Stimulated activated CD4-positive, alpha-beta T cell treated with anti-CD3 and anti-CD28 coated beads, TNF-alpha, amount 100 ng/mL, for 48 hours (primary cell): ENCODE results near the gene MAP1S.

Experiments used
- DNase-seq, 3 donors: peaks; one replicate each; pipeline ENCODE4 v3.0.0-alpha.2; 2020; ENCODE audit warnings: low read depth in 3 of 3

MAP1S gene

GRCh38 chr19:17718947-17719711 lies at the start of gene MAP1S:
MAP1S (plus strand) TSS chr19:17719480; CDS start chr19:17719503, 23 bp downstream.
- peak in 2 of 3 donors; percentile 39 to 68 for DNase-seq

DNA sequence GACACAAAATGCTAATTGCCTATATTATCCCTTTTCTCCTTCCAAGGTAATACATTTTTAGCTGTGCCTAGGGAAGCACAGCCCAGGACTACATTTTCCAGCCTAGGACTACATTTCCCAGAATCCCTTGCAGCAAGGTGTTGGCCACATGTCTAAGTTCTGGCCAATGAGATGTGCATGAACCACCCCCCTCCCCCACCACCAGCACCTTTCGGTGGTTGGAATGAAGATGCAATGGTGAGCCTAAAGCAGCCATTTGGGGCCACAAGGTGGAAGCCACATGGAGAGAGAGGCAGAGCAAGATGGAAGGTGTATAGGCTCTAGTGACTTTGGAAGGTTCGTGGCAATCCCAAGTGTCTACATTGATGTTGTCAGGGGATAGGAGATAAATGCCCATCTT lies 47.4 kb upstream of the MAP1S start:
- DNase-seq: peak in 2 of 3 donors; percentile 14 to 30

GRCh38 chr19:17673937-17674799 lies 45.1 kb upstream of the MAP1S start:
- DNase-seq: no peak

GRCh38 chr19:17676295-17676694 lies 43.0 kb upstream of the MAP1S start:
- DNase-seq: no peak

DNA sequence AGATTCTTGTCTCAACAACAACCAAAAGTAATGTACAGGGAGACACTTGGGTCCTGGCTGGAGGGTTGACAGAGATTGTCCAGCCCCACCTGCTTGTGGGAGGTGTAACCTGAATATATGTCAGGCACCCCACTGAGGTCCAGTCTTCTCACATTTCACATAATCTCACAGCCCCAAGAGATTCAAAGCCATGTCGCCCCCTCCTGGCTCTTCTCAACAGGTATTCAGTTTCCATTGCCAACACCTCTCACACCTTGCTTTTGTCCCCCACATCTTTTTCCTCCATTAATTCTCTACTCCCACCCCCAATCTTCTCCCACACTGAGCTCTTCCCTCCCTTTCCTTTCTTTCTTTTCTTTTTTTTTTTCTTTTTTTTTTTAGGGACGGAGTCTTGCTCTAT lies 42.3 kb upstream of the MAP1S start:
- DNase-seq: no peak

DNA sequence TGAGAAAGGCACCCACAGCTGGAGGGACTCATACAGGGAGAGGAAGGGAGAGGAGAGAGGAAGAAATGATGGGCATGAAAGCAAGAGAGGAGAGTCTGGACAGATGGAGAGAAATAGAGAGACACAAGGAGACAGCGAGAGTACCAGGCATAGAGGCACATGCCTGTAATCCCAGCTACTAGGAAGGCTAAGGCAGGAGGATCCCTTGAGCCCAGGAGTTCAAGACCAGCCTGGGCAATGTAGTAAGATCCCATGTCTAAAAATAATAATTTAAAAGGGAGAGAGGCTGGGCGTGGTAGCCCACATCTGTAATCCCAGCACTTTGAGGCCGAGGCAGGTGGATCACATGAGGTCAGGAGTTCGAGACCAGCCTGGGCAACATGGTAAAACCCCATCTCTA lies 40.4 kb upstream of the MAP1S start:
- DNase-seq: no peak

DNA sequence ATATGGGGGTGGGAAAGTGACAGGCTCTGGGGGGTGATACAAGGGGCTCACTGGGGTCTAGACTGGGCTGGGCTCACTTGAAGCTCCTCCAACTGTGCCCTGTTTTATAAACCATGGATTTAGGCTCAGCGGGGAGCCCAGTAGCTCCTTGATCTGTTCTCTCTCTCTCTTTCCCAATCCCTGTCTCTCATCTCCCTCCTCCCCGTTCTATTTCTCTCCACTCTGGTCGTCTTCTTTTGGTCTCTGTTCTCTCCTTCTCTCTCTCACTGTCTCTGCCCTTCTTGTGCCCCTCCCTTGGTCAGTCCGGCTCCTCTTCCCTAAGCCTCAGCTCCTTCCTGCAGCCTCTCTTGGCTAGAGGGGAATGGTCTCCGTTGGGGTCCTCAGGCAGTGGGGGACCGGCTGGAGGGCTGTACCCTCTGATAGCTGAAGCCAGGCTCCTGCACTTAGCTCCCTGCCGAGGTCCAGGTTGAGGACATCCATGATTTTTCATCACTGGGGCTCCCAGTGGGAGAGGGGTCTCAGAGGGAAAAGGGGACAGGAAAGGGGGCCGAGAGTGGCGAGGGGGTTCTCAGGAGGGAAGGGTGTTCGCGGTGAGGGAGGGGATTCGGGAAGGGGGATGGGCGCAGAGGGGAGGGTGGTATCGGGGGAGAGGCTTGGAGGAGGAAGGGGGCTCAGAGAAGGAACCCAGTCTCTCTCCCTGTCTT lies 39.6 kb upstream of the MAP1S start:
- DNase-seq: no peak

- DNase-seq: peak; percentile 8 to 24 (median 9)
Observed at GRCh38 chr19:17680230-17680722, 39.0 kb upstream of the MAP1S start.

- DNase-seq: no peak
Observed at GRCh38 chr19:17681505-17682125, 37.7 kb upstream of the MAP1S start.

- no peak for DNase-seq
Observed at GRCh38 chr19:17682273-17682672, 37.0 kb upstream of the MAP1S start.

DNA sequence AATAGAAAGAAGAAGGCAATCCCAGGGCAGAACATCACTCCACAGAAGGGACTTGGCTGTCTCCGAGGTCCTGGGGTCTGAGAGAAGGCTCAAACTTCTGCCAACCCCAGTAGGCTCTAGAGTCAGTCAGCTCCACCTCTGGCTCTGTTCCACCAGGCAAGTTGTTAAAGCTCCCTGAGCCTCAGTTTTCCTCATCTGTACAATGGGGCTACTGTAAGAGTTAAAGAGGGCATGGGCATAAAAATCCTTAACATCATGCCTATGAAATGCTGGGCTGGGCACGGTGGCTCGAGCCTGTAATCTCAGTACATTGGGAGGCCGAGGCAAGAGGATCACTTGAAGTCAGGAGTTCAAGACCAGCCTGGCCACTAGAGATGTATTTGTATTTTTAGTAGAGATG lies 36.2 kb upstream of the MAP1S start:
- no peak for DNase-seq

GRCh38 chr19:17684256-17684655 lies 35.0 kb upstream of the MAP1S start:
- no peak for DNase-seq

GRCh38 chr19:17685451-17686022 lies 33.7 kb upstream of the MAP1S start:
- no peak for DNase-seq

DNA sequence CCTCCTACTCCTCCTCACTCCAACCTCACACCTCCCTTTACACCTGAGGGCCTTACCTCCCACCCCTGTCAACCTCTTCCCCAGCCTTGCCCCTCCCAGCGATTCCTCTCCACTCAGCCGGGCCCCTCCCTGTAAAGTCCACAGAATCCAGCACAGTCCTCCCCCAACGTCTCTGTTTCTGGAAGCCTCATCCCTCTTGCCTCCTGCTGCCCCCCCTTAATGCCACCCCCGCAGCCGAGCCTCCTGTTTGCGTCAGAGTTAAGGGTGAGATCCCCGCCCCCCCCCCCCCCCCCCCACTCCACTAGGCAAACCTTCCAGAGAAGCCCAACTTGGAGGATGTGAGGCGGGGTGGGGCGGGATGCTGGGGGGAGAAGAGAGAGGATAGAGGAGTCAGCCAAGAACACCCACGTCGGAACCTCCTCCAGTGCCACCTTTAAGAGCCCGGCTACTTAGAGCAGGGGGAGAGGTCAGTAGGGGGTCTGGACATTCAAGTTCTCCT lies 33.2 kb upstream of the MAP1S start:
- no peak for DNase-seq

- no peak for DNase-seq
Observed at GRCh38 chr19:17686592-17687024, 32.7 kb upstream of the MAP1S start.

DNA sequence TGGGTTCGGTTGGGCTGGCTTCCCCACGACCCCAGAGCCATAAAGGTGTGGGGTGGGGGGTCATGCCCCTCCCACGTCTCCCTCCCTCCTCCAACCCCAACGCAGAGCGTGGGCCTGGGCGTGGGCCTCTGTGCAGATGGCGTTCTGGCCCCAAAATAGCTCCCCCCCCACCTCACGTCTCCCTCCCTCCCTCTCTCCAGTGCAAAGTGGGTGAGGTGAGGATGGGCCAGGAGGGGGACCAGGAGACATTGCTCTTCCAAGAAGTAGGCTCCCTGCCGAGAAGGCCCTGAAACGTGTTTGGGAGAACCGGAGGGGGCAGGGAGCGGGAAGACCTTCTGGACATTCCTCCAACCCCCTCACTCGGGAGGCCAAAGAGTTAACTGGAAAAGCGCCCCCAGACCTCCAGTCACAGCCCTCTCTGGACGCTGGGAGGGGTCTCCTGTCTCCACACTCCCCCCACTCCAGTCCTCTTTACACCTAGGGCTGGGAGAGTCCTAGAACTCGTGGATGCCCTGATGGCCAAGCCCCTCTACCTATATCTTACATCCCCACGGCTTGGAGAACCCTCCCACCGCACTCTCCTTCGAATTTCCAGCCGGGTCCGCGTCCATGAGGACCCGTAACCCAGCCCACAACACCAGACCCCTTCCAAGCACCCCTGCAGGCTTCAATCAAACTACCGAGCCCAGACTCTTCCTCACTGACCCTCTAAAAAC lies 32.0 kb upstream of the MAP1S start:
- DNase-seq: no peak

GRCh38 chr19:17687857-17688784 lies 31.2 kb upstream of the MAP1S start, which contains the start of gene UNC13A:
UNC13A (minus strand) TSS chr19:17688354; CDS start chr19:17688199, 155 bp downstream.
- peak in 2 of 3 donors; percentile 14 to 36 for DNase-seq

- DNase-seq: no peak
Observed at GRCh38 chr19:17688853-17689595, 30.3 kb upstream of the MAP1S start.
